DMS53 treated with DMSO at 0.1 percent for 48 hours (cell line): Measurements from ENCODE around the gene CPNE5.

Experiments used
- DNase-seq: peaks from one replicate; lab custom pipeline; 2025; ENCODE audit not compliant: unreplicated experiment; lab: John Stamatoyannopoulos, UW

CPNE5 gene

GRCh38 chr6:36838896-36839748 is at the start of gene CPNE5:
CPNE5 (minus strand) TSS chr6:36839444; CDS start chr6:36839377, 67 bp downstream.
- DNase-seq, result no peak

- no peak for DNase-seq
Observed at GRCh38 chr6:36888115-36888643, 48.9 kb upstream of the CPNE5 start.

- DNase-seq, result no peak
Observed at GRCh38 chr6:36886950-36887618, 47.8 kb upstream of the CPNE5 start.

- DNase-seq, result peak; percentile 89
Observed at GRCh38 chr6:36885461-36886401, 46.5 kb upstream of the CPNE5 start, which contains the start of gene C6orf89. C6orf89 (plus strand) TSS chr6:36885952; CDS start chr6:36899445, 13,493 bp downstream.

- no peak for DNase-seq
Observed at GRCh38 chr6:36884610-36885009, 45.4 kb upstream of the CPNE5 start.

- DNase-seq, result no peak
Observed at GRCh38 chr6:36875250-36875633, 36.0 kb upstream of the CPNE5 start.

- peak; percentile 68 for DNase-seq
Observed at GRCh38 chr6:36874443-36875249, 35.4 kb upstream of the CPNE5 start, which contains the start of gene PPIL1. PPIL1 (minus strand) TSS chr6:36874803; CDS start chr6:36874772, 31 bp downstream.

GRCh38 chr6:36873612-36874442 is 34.6 kb upstream of the CPNE5 start:
- DNase-seq, result no peak

- no peak for DNase-seq
Observed at GRCh38 chr6:36873115-36873514, 33.9 kb upstream of the CPNE5 start.

- no peak for DNase-seq
Observed at GRCh38 chr6:36871686-36872085, 32.4 kb upstream of the CPNE5 start.

- DNase-seq, result no peak
Observed at GRCh38 chr6:36867471-36868224, 28.4 kb upstream of the CPNE5 start.

- no peak for DNase-seq
Observed at GRCh38 chr6:36865835-36866234, 26.6 kb upstream of the CPNE5 start.

- no peak for DNase-seq
Observed at GRCh38 chr6:36863670-36864540, 24.7 kb upstream of the CPNE5 start.

GRCh38 chr6:36862848-36863382 is 23.7 kb upstream of the CPNE5 start:
- no peak for DNase-seq

GRCh38 chr6:36862164-36862847 is 23.1 kb upstream of the CPNE5 start:
- DNase-seq, result no peak

- no peak for DNase-seq
Observed at GRCh38 chr6:36860126-36860525, 20.9 kb upstream of the CPNE5 start.
